Measurements from ENCODE around the gene WDR93.

DNA sequence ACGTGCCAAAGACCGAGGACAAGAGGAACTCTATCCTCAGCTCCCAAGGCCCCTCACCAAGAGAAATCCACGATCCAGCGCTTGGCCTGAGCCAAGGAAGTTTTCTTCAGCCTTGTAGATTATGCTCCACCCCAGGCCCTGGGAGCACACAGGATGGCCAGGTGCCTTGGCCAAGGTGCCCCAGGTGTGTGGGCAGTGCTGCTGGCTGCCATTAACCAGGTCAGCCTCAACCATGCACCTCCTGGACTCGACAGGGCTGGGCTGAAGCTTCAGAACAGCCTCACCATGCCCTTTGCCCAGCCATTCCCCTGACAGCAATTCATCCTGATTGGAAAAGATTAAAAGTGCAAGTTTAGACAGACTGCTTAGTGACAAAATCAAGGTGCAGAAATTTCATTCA, 71.3 kb downstream of the WDR93 start:
- TF ChIP-seq, protein P1, sequence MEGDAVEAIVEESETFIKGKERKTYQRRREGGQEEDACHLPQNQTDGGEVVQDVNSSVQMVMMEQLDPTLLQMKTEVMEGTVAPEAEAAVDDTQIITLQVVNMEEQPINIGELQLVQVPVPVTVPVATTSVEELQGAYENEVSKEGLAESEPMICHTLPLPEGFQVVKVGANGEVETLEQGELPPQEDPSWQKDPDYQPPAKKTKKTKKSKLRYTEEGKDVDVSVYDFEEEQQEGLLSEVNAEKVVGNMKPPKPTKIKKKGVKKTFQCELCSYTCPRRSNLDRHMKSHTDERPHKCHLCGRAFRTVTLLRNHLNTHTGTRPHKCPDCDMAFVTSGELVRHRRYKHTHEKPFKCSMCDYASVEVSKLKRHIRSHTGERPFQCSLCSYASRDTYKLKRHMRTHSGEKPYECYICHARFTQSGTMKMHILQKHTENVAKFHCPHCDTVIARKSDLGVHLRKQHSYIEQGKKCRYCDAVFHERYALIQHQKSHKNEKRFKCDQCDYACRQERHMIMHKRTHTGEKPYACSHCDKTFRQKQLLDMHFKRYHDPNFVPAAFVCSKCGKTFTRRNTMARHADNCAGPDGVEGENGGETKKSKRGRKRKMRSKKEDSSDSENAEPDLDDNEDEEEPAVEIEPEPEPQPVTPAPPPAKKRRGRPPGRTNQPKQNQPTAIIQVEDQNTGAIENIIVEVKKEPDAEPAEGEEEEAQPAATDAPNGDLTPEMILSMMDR (conservative IDR thresholded peaks at IDR 0.05; ENCODE audit: low read depth, low read length): no peak
- TF ChIP-seq POLR2A (IDR thresholded peaks at IDR 0.05; ENCODE audit: low read depth, low read length): no peak
- no peak for TF ChIP-seq MXI1 (IDR thresholded peaks at IDR 0.05; ENCODE audit: borderline replicate concordance, low read depth, low read length)
- TF ChIP-seq RFX5 (IDR thresholded peaks at IDR 0.05; ENCODE audit: low read depth, low read length): no peak
- TF ChIP-seq FOS (IDR thresholded peaks at IDR 0.05; ENCODE audit: low read depth, low read length): no peak
- TF ChIP-seq MAFK (IDR thresholded peaks at IDR 0.05; ENCODE audit: low read depth, low read length): no peak
- no peak for TF ChIP-seq RCOR1 (IDR thresholded peaks at IDR 0.05; ENCODE audit: insufficient replicate concordance, low read length)
- TF ChIP-seq, protein P2, sequence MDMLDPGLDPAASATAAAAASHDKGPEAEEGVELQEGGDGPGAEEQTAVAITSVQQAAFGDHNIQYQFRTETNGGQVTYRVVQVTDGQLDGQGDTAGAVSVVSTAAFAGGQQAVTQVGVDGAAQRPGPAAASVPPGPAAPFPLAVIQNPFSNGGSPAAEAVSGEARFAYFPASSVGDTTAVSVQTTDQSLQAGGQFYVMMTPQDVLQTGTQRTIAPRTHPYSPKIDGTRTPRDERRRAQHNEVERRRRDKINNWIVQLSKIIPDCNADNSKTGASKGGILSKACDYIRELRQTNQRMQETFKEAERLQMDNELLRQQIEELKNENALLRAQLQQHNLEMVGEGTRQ (IDR thresholded peaks at IDR 0.05; ENCODE audit: low read depth, low read length): no peak
- no peak for TF ChIP-seq RAD21 (IDR thresholded peaks at IDR 0.05; ENCODE audit: low read length)

All from IMR-90 (cell line).